Bronchial epithelial cell (primary cell): ENCODE results near the gene TNS3. TPM values are rescaled to one million over a fixed set of nuclear protein-coding genes. Genes with fewer than 3 reads are reported as not detected.

Source experiments
- DNase-seq: peaks from one replicate; pipeline ENCODE4 v3.0.0-alpha.2; 2010; ENCODE audit warnings: low read depth
- FAIRE-seq: peaks from 2 replicates; lab custom pipeline; 2011; peaks lifted over from hg19 to GRCh38; lab: Jason Lieb, UNC
- H3K27me3 ChIP-seq: 2 replicates; pipeline ENCODE4 v1.5.1; 2011; ENCODE audit warnings: low read length; ENCODE audit not compliant: control insufficient read depth, insufficient read depth
- H3K36me3 ChIP-seq: 2 replicates; pipeline ENCODE4 v1.5.1; 2011; ENCODE audit warnings: low read length; ENCODE audit not compliant: control insufficient read depth, insufficient read depth
- H3K4me3 ChIP-seq: 2 replicates; pipeline ENCODE4 v1.5.1; 2011; ENCODE audit warnings: mild to moderate bottlenecking, low read depth, low read length, control low read depth
- CTCF ChIP-seq: IDR thresholded peaks from 2 replicates; pipeline ENCODE4 v1.5.1; 2011; ENCODE audit warnings: mild to moderate bottlenecking, moderate library complexity, low read length, control low read depth, inconsistent platforms; ENCODE audit not compliant: insufficient read depth, severe bottlenecking
- total RNA-seq: library from RNA; depleted of rRNA; stranded (reverse); fragments of >200 nt; gene quantifications from 2 replicates; pipeline ENCODE4 v1.2.1, GENCODE V29; 2014

Gene TNS3
- total RNA-seq, 1 donor from 2014 or later, result 2.6 TPM

- Histone ChIP-seq H3K36me3 (peaks cover 4% of the 10 kb centered on the region), H3K27me3 (no peaks in the 10 kb centered on the region), H3K4me3 (no peak overlapping the region)
- no peak for FAIRE-seq
- peak; percentile 87 for DNase-seq
- no peak for TF ChIP-seq CTCF
These were observed 210.1 kb downstream of the TNS3 start for GRCh38 chr7:47371733-47372368.

GRCh38 chr7:47371317-47371716 is 210.6 kb downstream of the TNS3 start:
- no peak for TF ChIP-seq CTCF

GRCh38 chr7:47370461-47371042 is 211.4 kb downstream of the TNS3 start:
- no peak for TF ChIP-seq CTCF
- no peak overlapping the region for H3K4me3 ChIP-seq
- DNase-seq, result peak; percentile 56
- peaks cover 4% of the 10 kb centered on the region for H3K36me3 ChIP-seq
- H3K27me3 ChIP-seq, result no peaks in the 10 kb centered on the region
- FAIRE-seq, result no peak

More at GRCh38 chr7:47371317-47371716, 210.6 kb downstream of the TNS3 start:
- DNase-seq (no peak), FAIRE-seq (no peak)
- no peaks in the 10 kb centered on the region for H3K27me3 ChIP-seq
- H3K4me3 ChIP-seq, result no peak overlapping the region
- peaks cover 4% of the 10 kb centered on the region for H3K36me3 ChIP-seq

GRCh38 chr7:47369736-47370135 is 212.2 kb downstream of the TNS3 start:
- peak; percentile 32 for DNase-seq
- H3K27me3 ChIP-seq, result no peaks in the 10 kb centered on the region
- H3K36me3 ChIP-seq, result peaks cover 4% of the 10 kb centered on the region
- FAIRE-seq, result no peak
- no peak for TF ChIP-seq CTCF
- no peak overlapping the region for H3K4me3 ChIP-seq

GRCh38 chr7:47368190-47368812 is 213.6 kb downstream of the TNS3 start:
- no peak for DNase-seq
- Histone ChIP-seq H3K36me3 (peaks cover 5% of the 10 kb centered on the region), H3K27me3 (no peaks in the 10 kb centered on the region), H3K4me3 (no peak overlapping the region)
- no peak for TF ChIP-seq CTCF
- FAIRE-seq, result no peak
